ENCODE measurements around the gene ACAD11.
"Not testable (repeated sequence)": the region's sequence is repeated elsewhere in the genome, so short reads cannot be mapped to it uniquely, and the experiment has no call there.

ACAD11 gene

DNA sequence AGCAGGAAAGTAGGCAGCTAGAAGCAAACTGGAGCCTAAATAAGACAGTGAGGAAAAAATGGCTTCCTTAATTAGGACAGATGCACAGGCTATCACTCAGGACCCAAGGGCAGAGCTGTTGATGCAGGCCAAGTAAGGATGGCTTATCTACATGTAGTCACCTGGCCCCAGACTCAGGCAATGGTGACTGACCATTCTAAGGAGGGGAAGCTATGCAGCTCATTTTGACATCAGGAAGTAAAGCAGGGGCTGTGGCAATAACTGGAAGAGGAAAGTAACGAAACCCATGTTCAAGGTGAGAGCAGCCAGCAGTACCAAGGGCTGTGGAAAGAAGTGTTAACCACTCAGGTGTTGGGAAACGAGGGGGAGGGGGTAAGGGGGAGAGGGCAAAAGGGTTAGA, 16.2 kb downstream of the ACAD11 start:
- no peak for DNase-seq

DNA sequence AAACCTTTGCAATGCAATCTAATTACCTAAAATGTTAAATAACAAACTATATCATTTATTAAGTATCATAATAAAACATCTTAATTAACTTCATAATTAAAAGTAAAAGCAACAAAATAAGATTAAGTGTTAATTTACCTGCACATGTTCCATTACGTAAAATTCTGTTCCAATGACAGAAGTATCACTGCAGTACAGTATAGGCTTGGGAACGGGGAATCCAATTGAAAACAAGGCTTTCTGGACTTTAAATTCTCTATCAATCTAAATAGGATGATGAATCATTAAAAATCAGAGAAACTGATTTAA, 17.1 kb downstream of the ACAD11 start:
- no peak for DNase-seq

DNA sequence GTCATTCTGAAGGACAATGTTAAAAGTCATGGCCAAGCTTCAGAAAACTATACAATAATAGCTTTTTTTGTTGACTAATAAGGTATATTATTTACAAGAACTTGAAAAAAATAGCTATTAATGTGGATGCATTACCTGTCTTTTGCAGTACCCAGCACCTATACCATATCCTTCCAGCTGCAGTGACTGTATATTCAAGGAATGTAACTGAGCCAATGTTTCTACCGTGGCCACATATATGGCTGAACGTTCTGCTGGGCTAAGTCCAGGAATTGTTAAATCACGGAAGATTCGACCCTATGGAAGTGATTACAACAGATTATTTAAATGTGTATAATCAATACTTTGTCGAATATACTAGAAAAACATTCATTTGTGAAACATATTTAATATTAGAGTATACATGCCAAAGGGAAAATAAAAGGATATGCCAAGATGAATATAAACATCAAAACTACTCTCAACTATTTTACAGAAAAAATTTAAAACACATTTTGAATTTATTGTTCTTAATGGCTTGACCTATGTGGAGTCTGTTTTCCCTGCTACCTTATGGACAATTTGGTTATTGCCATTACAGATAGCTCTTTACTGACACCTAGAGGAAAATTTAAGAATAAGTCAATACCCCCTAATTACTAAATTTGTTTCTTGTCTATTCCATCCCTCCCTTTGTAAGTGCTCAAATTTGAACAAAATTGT, 17.6 kb downstream of the ACAD11 start:
- no peak for DNase-seq

DNA sequence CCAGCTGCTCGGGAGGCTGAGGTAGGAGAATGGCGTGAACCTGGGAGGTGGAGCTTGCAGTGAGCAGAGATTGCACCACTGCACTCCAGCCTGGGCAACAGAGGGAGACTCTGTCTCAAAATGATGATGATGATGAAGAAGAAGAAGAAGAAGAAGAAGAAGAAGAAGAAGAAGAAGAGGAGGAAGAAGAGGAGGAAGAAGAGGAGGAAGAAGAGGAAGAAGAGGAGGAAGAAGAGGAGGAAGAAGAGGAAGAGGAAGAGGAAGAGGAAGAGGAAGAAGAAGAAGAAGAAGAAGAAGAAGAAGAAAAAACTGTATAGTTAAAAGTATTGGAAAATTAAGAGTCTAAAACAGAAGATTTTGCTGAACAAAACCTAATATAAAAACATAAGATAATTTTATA, 18.2 kb downstream of the ACAD11 start:
- not testable (repeated sequence) for DNase-seq

DNA sequence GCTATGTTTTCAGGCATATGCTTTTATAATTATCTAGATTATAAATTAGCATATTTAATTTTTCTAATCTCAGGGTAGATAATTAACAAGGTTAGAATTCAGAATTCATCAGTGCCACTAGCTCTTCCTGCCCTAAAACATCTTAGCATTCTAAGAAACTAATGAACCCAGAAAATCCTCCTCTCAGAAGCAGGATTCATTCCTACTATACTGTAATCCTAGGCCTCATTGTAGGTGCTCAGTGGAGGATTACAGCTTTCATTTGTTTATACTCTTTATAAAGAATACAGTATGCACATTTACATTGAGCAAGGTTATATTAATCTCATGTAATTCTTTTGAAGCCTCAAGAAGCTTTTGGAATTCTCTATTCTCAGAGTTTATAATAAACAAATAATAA, 20.9 kb downstream of the ACAD11 start:
- DNase-seq, result no peak

DNA sequence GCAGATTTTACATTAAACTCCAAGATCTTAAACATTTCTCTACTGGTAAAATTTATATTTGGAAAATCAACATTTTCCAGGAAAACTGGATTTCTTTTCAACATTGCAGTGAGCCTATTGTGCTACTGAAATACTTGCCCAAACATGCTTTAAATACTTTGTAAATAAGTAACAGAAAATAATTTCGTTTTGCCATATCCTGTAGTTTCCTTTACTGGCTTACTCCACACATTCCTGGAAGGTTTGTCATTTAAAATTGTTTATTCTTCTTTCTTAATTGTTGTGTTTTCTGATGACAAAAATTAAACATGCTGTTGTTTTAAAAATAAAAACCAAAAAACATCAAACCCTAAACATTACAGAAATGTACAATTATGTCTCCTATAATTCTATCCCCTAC, 22.0 kb downstream of the ACAD11 start:
- no peak for DNase-seq

DNA sequence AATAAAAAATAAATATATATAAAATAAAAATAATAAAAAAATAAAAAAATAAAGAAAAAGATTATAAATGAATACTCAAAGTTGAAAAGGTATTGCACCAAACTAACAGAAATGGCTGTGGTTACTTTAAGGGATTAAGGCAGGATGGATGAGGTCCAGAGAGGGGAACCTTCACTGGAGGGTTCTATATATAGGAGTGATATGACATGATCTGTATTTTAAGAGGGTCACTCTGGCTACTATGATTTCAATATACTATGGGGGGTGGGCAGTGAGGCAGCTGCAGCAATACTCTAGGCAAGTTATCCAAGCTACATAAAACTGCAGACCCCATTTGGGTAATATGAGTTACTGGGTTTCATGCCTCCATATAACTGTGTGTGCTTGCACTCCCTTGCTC, 24.6 kb downstream of the ACAD11 start:
- no peak for DNase-seq

DNA sequence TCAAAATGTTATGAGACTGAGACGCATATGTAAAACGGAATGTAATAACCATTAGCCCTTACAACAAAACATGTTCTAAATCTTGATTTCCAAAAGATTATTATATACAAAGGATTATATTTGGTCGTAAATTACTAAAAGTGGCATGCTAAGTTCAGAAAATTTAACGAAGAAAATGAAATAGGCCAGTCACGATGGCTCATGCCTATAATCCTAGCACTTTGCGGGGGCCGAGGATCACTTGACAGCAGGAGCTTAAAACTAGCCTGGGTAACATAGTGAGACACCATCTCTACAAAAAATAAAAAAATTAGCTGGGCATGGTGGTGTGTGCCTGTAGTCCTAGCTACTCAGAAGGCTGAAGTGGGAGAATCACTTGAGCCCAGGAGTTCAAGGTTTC, 29.0 kb downstream of the ACAD11 start:
- no peak for DNase-seq

DNA sequence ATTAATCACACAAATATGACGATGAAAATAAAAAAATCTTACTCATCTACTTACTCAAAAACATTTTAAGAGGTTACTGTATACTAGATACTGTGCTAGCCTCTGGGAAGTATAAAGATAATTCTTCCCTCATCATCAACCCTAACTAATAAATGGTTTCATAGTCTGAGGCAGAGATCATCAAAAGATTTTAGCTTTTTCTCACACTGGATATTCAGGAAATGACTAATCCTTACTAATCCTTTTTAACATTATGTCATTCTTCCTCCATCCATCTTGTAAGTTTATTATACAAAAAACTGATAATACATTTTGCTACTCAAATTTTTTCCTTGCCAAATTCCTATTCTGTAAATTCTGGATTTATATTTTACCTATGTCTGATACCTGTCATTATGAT, 29.7 kb downstream of the ACAD11 start:
- no peak for DNase-seq

DNA sequence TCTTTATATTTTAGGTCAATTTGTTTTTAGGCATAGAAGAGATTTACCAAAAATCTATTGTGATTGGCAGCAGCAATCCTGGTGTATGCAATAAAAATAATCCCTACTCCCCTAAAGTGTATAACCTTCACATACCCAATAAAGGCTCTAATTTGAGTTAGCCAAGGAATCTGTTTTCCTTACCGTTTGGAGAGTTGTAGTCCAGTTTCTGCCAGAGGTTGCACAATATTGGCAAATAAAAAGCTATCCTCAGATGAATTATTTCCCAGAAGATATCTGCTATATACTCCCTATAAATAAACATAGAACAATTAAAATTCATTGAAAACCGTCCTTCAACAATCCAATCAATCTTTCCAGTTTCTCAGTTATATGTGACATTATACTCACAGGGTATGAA, 31.5 kb downstream of the ACAD11 start:
- DNase-seq, result no peak

DNA sequence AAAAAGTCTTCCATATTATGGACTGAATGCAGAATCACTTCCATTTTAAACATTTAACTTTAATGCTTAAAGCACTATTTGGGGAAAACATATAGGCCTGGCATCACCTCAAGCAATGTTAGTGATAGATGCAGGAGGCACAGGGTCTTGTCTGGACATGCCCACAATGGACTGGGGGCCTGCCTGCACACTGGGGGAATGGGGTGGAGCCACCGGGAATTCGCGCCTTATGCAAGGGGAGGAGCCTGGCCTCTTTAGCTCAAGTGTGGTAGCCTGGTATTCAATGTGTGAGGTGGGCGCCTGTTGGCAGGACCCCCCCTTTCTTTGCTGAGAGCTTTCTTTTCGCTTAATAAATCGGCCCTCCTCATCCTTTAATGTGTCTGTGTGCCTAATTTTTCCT, 32.7 kb downstream of the ACAD11 start:
- DNase-seq, result no peak

DNA sequence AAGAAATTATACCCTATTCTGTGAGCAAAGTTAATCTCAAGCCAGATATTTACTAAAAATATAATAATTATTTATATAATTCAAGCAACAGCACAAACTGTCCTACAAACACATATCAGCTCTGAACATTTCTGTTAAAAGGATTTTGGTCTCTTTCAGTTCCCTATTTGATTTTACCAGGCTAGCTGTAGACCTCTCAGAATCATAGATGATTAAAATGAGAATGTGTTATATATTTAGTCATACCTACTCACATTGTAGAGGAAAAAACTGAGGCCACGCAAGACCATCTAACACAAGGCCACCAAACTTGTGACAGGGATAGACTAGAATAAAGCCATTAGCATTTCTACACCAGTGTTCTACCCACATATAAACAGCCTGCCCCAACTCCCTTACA, 34.0 kb downstream of the ACAD11 start:
- no peak for DNase-seq

DNA sequence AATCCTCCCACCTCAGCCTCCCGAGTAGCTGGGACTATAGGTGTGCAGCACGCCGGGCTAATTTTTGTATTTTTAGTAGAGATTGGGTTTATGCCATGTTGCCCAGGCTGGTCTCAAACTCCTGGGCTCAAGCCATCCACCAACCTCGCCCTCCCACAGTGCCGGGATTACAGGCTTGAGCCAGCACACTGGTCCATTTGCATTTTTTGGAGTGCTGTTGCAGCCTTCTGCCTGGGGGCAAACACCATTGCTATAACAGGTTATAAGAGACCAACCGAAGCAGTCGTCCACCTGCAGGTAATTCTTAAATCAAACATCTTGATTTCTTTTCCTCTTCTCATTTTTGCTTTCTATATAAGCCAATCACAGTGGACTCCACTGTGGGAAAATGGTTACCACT, 34.8 kb downstream of the ACAD11 start:
- DNase-seq, result no peak

DNA sequence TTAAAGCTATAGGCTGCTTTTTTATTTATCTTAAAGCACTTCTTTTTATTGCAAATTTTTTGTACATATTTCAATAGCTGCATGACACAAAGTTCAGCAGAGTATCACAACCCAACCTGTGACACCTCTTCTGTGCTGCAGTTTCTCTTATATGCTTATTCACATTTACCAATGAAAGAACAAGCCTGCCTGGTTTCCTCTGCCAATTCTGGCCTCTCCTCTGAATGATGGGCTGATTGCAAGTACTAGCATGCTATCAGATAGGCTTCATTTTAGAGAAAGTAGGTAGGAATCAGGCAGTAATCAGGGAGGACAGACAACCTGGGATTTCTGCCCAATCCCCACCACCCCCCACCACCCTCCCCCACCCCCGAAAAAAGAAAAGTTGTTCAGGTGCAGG, 36.0 kb downstream of the ACAD11 start:
- DNase-seq, result no peak

DNA sequence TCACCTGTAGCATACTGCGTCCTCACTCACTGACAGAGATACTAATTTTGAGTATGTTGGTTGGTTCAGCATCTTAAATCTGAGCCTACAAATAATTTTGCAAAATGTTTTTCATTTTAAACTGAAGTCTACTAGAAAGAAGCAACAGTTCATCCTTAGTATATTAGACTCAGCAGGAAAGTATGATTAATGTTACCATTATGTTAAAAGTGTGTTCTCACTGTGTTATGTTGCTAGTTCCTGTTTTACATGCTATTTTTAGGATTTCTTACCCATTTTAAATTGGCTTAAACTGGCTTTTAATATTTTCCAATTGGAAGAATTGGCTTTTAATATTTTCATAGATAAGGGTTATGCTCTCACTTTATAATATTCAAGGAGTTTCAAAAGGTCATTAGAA, 36.8 kb downstream of the ACAD11 start:
- no peak for DNase-seq

DNA sequence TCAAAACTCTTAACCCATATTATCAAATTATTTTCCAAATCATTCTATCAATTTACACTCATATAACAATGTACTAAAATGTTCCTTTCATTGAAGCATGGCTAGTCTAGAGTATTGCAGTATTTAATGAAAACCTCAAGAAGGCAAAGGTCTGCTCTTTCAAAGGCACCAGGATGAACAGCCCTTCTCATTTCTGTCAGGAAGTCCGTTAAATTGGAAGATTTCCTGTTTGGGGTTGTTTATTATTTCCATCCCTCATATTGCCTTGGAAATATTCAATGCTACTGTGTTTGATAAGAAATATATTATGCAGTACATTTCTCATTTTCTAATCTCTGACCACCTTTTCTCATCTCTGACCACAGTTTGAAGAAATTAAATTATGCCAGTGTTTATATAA, 37.5 kb downstream of the ACAD11 start:
- no peak for DNase-seq

DNA sequence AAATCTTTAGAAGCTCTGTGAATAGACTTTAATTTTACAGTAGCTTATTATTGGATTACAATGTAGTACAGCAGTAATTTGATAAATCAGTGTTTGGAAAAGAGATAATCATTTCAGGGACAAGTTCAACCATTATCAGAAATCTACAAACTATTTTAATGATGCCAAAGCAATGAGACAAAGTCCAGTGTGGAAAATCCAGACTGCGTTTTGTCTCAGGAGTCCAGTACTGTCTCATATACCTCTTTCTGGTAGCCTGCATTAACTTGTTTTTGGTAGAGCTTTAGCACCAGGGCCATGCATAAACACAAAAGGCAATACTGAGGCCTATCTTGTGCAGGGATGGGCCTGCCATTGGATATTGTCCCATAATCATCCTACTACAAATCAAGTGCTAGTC, 42.8 kb downstream of the ACAD11 start:
- no peak for DNase-seq

DNA sequence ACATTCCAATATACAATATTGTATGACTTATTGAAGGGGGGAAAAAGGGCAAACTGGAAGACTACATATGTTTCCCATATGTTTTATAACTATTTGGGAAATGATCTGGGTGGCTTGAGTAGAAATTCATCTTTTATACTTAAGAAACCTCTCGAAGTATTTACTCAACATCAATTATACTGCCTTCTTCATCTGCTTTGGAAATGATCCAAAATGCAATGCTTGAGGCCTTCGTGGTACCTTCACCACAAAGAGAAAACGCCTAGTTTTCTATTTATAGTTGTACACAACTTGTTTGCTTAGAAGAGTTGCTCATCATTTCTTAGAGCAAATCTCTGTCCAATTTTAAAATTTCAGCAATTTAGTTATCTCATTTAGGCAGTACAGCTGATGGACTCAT, 43.7 kb downstream of the ACAD11 start:
- DNase-seq, result no peak

DNA sequence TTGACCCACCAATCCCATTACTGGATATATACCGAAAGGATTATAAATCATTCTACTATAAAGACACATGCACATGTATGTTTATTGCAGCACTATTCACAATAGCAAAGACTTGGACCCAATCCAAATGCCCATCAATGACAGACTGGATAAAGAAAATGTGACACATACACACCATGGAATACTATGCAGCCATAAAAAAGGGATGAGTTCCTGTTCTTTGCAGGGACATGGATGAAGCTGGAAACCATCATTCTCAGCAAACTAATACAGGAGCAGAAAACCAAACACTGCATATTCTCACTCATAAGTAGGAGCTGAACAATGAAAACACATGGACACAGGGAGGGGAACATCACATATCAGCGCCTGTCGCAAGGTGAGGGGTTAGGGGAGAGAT, 44.3 kb downstream of the ACAD11 start:
- DNase-seq, result not testable (repeated sequence)

DNA sequence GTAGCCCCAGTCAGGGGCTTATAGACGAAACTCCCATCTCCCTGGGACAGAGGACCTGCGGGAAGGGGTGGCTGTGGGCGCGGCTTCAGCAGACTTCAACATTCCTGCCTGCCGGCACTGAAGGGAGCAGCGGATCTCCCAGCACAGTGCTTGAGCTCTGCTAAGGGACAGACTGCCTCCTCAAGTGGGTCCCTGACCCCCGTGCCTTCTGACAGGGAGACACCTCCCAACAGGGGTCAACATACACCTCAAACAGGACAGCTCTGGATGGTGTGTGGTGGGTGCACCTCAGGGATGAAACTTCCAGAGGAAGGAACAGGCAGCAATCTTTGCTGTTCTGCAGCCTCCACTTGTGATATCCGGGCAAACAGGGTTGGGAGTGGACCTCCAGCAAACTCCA, 53.0 kb downstream of the ACAD11 start:
- DNase-seq, result not testable (repeated sequence)

DNA sequence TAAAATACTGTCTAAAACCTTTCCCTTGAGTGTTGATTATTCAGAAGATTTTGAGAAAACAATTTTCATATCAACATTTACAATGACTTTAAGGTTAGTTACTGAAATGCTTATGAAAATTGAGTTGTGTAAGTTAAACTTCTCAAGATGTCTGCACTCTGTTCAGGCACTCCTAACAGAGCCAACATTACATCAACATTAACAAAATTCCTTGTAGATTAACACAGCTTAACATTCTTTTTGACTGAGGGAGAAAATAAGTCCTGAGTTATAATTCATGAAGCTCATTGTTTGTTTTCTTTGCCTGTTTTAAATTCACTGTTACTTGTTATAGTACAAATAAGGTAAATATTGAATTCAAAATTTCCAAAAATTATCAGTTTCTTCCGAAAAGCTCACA, 53.5 kb downstream of the ACAD11 start:
- DNase-seq, result no peak

DNA sequence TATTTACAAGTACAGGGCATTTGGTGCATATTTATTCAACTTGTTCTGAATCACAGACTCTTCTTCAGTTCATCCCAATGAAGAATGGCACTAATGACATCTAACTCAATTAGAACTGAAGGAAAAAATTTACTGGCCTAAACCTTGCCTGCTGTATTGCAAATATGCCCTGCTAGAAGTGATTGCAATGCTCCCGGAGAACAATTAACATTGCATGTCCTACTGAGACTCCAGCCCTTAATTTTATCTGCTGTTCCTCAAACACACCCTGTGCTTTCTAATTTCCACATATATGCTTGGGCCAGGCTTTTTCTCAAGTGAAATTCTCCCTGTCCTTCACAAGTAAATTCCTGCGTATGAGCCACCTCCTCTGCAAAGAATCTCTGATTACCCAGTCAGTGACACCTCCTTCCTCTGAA, 54.2 kb downstream of the ACAD11 start:
- DNase-seq, result no peak

DNA sequence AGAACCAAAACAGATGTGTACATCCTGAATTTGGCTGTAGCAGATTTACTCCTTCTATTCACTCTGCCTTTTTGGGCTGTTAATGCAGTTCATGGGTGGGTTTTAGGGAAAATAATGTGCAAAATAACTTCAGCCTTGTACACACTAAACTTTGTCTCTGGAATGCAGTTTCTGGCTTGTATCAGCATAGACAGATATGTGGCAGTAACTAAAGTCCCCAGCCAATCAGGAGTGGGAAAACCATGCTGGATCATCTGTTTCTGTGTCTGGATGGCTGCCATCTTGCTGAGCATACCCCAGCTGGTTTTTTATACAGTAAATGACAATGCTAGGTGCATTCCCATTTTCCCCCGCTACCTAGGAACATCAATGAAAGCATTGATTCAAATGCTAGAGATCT, 59.0 kb downstream of the ACAD11 start:
- not testable (repeated sequence) for DNase-seq

DNA sequence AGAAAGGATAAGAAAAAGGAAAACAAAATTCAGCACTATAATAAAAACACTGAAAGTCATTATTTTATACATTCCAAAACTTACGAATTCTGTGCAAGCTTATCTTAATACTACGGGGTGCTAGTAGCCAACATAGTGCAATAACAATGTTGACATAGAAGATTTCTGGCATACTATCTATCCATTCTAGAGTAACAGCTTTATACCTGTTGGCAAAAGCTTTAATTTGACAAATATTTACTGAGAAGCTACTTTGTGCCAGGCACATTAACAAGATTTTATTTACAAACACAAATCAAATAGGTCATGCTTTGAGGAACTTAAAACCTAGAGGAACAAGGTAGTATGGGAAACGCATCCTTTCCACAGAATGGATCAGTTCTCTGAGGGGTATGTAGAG, 61.4 kb downstream of the ACAD11 start:
- no peak for DNase-seq

DNA sequence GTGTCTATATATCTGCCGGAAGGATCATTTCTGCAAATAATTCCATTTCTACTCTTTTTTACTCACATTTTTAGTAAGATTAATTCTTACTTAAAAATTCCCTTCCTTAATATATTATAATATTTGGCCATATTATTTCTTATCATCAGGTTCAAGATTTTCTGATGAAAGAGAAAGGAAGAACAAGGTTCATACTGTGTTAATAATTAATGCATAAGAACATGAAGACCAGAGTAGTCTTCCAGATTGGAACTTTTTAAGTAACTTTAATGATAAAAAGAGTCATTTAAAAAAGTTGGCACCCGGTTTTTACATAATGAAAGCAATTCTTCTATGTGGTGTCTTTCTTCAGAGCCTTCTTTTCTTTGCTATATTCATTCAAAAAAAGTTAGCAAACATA, 61.9 kb downstream of the ACAD11 start:
- DNase-seq, result no peak

All from T1000 (cell line).